Liver (tissue), 9 donors: ENCODE measurements around the gene FBN1. TPM values are rescaled to one million over a fixed set of nuclear protein-coding genes. Genes with fewer than 3 reads are reported as not detected.

Source experiments
- DNase-seq: peaks from one replicate; pipeline ENCODE4 v3.0.0-alpha.2; 2017; ENCODE audit warnings: low spot score
- H3K27ac ChIP-seq, 2 donors: one replicate each; pipeline ENCODE4 v1.7.0; 2013; ENCODE audit warnings: inconsistent platforms in 2 of 2, low read length in 2 of 2, control low read depth in 1 of 2, low read depth in 1 of 2, mild to moderate bottlenecking in 1 of 2
- H3K27me3 ChIP-seq, 4 donors: one replicate each; pipeline versions ENCODE4 v1.6.1 to v1.7.0; 2013; ENCODE audit warnings: low read length in 3 of 4, inconsistent platforms in 1 of 4, mild to moderate bottlenecking in 1 of 4, moderate library complexity in 1 of 4; ENCODE audit not compliant: control insufficient read depth in 4 of 4, insufficient read depth in 4 of 4
- H3K36me3 ChIP-seq, 4 donors: one replicate each; pipeline versions ENCODE4 v1.6.1 to v1.7.0; 2013; ENCODE audit warnings: low read length in 3 of 4, mild to moderate bottlenecking in 3 of 4, low read depth in 1 of 4, moderate library complexity in 1 of 4; ENCODE audit not compliant: control insufficient read depth in 4 of 4, insufficient read depth in 3 of 4
- H3K4me1 ChIP-seq, 4 donors: one replicate each; pipeline versions ENCODE4 v1.6.1 to v1.7.0; 2013; ENCODE audit warnings: low read length in 3 of 4, mild to moderate bottlenecking in 3 of 4, moderate library complexity in 1 of 4; ENCODE audit not compliant: control insufficient read depth in 4 of 4, insufficient read depth in 4 of 4
- H3K4me3 ChIP-seq, 3 donors: one replicate each; pipeline versions ENCODE4 v1.6.1 to v1.7.0; 2013; ENCODE audit warnings: low read length in 3 of 3, control low read depth in 1 of 3, low read depth in 1 of 3, mild to moderate bottlenecking in 1 of 3
- H3K9ac ChIP-seq, 2 donors: one replicate each; pipeline ENCODE4 v1.7.0; 2013; ENCODE audit warnings: low read length in 2 of 2, mild to moderate bottlenecking in 2 of 2, moderate library complexity in 2 of 2, control low read depth in 1 of 2, low read depth in 1 of 2
- H3K9me3 ChIP-seq, 4 donors: one replicate each; pipeline versions ENCODE4 v1.6.1 to v1.7.0; 2013; ENCODE audit warnings: low read length in 3 of 4; ENCODE audit not compliant: control insufficient read depth in 4 of 4
- EGR1 ChIP-seq, 2 donors: IDR thresholded peaks; 2 replicates each; pipeline ENCODE4 v1.6.1; 2016 to 2018; ENCODE audit warnings: antibody characterized with exemption in 2 of 2, low read depth in 2 of 2
- FOXA1 ChIP-seq: IDR thresholded peaks from 2 replicates; pipeline ENCODE4 v1.6.1; 2016; ENCODE audit warnings: antibody characterized with exemption
- FOXA2 ChIP-seq: IDR thresholded peaks from 2 replicates; pipeline ENCODE4 v1.6.1; 2016; ENCODE audit warnings: antibody characterized with exemption
- GABPA ChIP-seq, 2 donors: IDR thresholded peaks in 1 of 2; conservative IDR thresholded peaks in 1 of 2; 2 replicates each; pipeline ENCODE4 v1.6.1; 2016; ENCODE audit warnings: antibody characterized with exemption in 2 of 2, mild to moderate bottlenecking in 1 of 2, moderate library complexity in 1 of 2
- HNF4A ChIP-seq, 2 donors: conservative IDR thresholded peaks; 2 replicates each; pipeline ENCODE4 v1.6.1; 2016; ENCODE audit warnings: antibody characterized with exemption in 2 of 2, mild to moderate bottlenecking in 2 of 2
- HNF4G ChIP-seq: IDR thresholded peaks from 2 replicates; pipeline ENCODE4 v1.6.1; 2016; ENCODE audit warnings: antibody characterized with exemption
- NR2F2 ChIP-seq: IDR thresholded peaks from 2 replicates; pipeline ENCODE4 v1.6.1; 2016; ENCODE audit warnings: antibody characterized with exemption
- RAD21 ChIP-seq, 2 donors: IDR thresholded peaks; 2 replicates each; pipeline ENCODE4 v1.6.1; 2016; ENCODE audit warnings: antibody characterized with exemption in 2 of 2, mild to moderate bottlenecking in 2 of 2
- RXRA ChIP-seq, 2 donors: IDR thresholded peaks; 2 replicates each; pipeline ENCODE4 v1.6.1; 2017 to 2018; ENCODE audit warnings: antibody characterized with exemption in 2 of 2, mild to moderate bottlenecking in 1 of 2
- SP1 ChIP-seq: IDR thresholded peaks from 2 replicates; pipeline ENCODE4 v1.6.1; 2018; ENCODE audit warnings: antibody characterized with exemption, mild to moderate bottlenecking
- TAF1 ChIP-seq: conservative IDR thresholded peaks from 2 replicates; pipeline ENCODE4 v1.6.1; 2016; ENCODE audit warnings: antibody characterized with exemption, mild to moderate bottlenecking
- YY1 ChIP-seq: IDR thresholded peaks from 2 replicates; pipeline ENCODE4 v1.6.1; 2016; ENCODE audit warnings: antibody characterized with exemption, mild to moderate bottlenecking
- WGBS: extraction: QIAGEN DNeasy Blood & Tissue Kit; methylation state at CpG from one replicate; pipeline ENCODE4 v1.1.7; 2013; 5-methylcytosine and 5-hydroxymethylcytosine counted together
- polyA plus RNA-seq, 2 donors: library from polyadenylated mRNA; stranded (reverse) in 1 of 2; unstranded in 1 of 2; fragments of 200-250 nt in 1 of 2; fragments of >200 nt in 1 of 2; fragmentation: Nextera tagmentation in 1 of 2; extraction: Ambion mirVana in 1 of 2; gene quantifications; one replicate each; pipeline versions ENCODE4 v1.2.1 to v1.2.3, GENCODE V29; 2013 to 2015
- total RNA-seq, 2 donors: library from RNA; depleted of rRNA; stranded (reverse); fragments of >200 nt; gene quantifications; one replicate each; pipeline ENCODE4 v1.2.3, GENCODE V29; 2014
- TF ChIP-seq, protein P1 (sequence below): fragments of 150-350 bp; IDR thresholded peaks from 2 replicates; pipeline ENCODE4 v1.5.1; 2017; ENCODE audit warnings: improper control_type of control experiment, low read depth, low read length; ENCODE audit not compliant: missing input control
- TF ChIP-seq, protein P2 (sequence below): IDR thresholded peaks from 2 replicates; pipeline ENCODE4 v1.6.1; 2016; ENCODE audit warnings: antibody characterized with exemption
- TF ChIP-seq, protein P3 (sequence below): IDR thresholded peaks from 2 replicates; pipeline ENCODE4 v1.6.1; 2016; ENCODE audit warnings: antibody characterized with exemption
- TF ChIP-seq, protein P4 (sequence below): IDR thresholded peaks from 2 replicates; pipeline ENCODE4 v1.6.1; 2016; ENCODE audit warnings: antibody characterized with exemption
- donor health status: healthy.
- donor health status: healthy.
- donor health status: healthy.
- donor health status: healthy.
- donor health status: healthy.

FBN1 gene
- total and polyA plus RNA-seq, 4 donors, result 1.3 to 20.1 (median 12.4) TPM

DNA sequence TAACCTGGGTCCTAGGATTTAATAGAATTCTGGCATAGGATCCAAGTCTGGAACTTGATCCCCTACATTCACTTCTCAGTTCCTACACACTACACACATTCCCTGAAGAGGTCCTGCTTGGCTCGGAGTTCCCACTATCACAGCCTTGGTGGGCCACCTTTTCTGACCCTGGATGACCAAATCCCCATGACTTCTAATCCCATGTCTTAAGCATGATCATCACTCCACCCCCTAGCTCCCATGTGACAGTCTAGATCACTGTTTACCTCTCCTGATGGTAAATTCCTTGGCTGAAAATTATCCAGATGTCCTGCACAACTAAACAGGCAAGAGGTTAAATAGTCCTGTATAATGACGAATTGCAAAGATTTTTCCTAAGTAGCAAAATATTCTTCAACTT is 274.0 kb downstream of the FBN1 start:
- DNase-seq, result no peak
- Histone ChIP-seq H3K27ac (no peak overlapping the region), H3K4me3 (no peak overlapping the region), H3K36me3 (no peaks in the 10 kb centered on the region), H3K4me1 (no peaks in the 10 kb centered on the region), H3K9ac (no peak overlapping the region), H3K27me3 (no peaks in the 10 kb centered on the region), H3K9me3 (no peaks in the 10 kb centered on the region)
- WGBS, result 36% methylated on average over 2 of the region's 2 CpGs
- TF ChIP-seq HNF4A (conservative IDR thresholded peaks at IDR 0.05) (no peak), YY1 (no peak), SP1 (no peak), GABPA (IDR thresholded peaks at IDR 0.05 in 1 of 2, conservative IDR thresholded peaks at IDR 0.05 in 1 of 2) (no peak)
- TF ChIP-seq, protein P1, sequence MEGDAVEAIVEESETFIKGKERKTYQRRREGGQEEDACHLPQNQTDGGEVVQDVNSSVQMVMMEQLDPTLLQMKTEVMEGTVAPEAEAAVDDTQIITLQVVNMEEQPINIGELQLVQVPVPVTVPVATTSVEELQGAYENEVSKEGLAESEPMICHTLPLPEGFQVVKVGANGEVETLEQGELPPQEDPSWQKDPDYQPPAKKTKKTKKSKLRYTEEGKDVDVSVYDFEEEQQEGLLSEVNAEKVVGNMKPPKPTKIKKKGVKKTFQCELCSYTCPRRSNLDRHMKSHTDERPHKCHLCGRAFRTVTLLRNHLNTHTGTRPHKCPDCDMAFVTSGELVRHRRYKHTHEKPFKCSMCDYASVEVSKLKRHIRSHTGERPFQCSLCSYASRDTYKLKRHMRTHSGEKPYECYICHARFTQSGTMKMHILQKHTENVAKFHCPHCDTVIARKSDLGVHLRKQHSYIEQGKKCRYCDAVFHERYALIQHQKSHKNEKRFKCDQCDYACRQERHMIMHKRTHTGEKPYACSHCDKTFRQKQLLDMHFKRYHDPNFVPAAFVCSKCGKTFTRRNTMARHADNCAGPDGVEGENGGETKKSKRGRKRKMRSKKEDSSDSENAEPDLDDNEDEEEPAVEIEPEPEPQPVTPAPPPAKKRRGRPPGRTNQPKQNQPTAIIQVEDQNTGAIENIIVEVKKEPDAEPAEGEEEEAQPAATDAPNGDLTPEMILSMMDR, result no peak

DNA sequence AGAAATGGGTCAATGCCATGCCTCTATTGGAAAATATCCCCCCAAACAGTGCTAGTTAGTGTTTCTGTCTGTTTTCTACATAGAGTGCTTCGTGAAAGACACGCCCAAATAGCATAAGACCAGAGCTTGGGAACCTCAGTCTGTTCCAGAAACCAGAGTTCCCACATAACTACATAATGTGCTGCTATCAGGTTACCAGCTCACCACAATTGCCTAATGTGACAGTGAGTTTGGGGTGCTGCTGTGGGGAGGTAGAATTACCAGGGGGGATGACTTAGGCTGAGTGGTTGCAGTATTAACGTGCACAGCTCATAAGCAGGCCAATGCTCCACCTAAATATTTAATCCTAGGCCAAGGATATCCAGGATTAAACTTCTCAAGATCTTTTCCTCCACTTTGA is 275.0 kb downstream of the FBN1 start:
- WGBS, result 86% methylated on average over 3 of the region's 3 CpGs
- H3K4me3 ChIP-seq, result no peak overlapping the region
- H3K27me3 ChIP-seq, result no peaks in the 10 kb centered on the region
- H3K4me1 ChIP-seq, result no peaks in the 10 kb centered on the region
- no peak overlapping the region for H3K9ac ChIP-seq
- H3K9me3 ChIP-seq, result no peaks in the 10 kb centered on the region
- H3K27ac ChIP-seq, result no peak overlapping the region
- TF ChIP-seq TAF1 (no peak), HNF4G (no peak)
- no peaks in the 10 kb centered on the region for H3K36me3 ChIP-seq
- DNase-seq, result no peak

DNA sequence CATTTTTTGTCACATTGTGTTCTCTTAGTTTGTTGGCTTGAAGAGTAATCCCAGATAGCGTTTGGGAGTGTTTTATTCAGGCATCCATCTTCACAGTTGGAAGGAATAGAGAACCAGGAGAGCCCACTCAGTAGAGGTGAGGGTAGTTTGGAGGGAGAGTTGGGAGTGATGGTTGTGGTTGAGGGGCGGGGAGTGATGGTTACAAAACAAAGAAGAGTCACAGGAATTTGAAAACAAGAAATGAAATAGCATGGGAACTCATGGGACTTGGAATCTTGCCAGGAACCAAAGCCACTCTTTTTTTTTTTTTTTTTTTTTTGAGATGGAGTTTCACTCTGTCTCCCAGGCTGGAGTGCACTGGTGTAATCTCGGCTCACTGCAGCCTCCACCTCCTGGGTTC is 278.0 kb downstream of the FBN1 start:
- Histone ChIP-seq H3K27me3 (no peaks in the 10 kb centered on the region), H3K4me1 (no peaks in the 10 kb centered on the region), H3K36me3 (no peaks in the 10 kb centered on the region), H3K4me3 (no peak overlapping the region), H3K27ac (no peak overlapping the region), H3K9me3 (no peaks in the 10 kb centered on the region), H3K9ac (no peak overlapping the region)
- no peak for DNase-seq
- TF ChIP-seq YY1, result no peak
- no peak for TF ChIP-seq HNF4A (conservative IDR thresholded peaks at IDR 0.05)
- TF ChIP-seq, protein P2, sequence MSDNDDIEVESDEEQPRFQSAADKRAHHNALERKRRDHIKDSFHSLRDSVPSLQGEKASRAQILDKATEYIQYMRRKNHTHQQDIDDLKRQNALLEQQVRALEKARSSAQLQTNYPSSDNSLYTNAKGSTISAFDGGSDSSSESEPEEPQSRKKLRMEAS, result no peak
- TF ChIP-seq, protein P3, sequence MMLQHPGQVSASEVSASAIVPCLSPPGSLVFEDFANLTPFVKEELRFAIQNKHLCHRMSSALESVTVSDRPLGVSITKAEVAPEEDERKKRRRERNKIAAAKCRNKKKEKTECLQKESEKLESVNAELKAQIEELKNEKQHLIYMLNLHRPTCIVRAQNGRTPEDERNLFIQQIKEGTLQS, result no peak
- no peak for TF ChIP-seq TAF1
- no peak for TF ChIP-seq RAD21 (IDR thresholded peaks at IDR 0.05)
- no peak for TF ChIP-seq RXRA (IDR thresholded peaks at IDR 0.05)
- no peak for TF ChIP-seq NR2F2
- TF ChIP-seq FOXA1, result no peak
- TF ChIP-seq, protein P4, sequence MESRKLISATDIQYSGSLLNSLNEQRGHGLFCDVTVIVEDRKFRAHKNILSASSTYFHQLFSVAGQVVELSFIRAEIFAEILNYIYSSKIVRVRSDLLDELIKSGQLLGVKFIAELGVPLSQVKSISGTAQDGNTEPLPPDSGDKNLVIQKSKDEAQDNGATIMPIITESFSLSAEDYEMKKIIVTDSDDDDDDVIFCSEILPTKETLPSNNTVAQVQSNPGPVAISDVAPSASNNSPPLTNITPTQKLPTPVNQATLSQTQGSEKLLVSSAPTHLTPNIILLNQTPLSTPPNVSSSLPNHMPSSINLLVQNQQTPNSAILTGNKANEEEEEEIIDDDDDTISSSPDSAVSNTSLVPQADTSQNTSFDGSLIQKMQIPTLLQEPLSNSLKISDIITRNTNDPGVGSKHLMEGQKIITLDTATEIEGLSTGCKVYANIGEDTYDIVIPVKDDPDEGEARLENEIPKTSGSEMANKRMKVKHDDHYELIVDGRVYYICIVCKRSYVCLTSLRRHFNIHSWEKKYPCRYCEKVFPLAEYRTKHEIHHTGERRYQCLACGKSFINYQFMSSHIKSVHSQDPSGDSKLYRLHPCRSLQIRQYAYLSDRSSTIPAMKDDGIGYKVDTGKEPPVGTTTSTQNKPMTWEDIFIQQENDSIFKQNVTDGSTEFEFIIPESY, result no peak
- TF ChIP-seq EGR1 (IDR thresholded peaks at IDR 0.05; ENCODE audit: low read depth in 2 of 2), result no peak
- TF ChIP-seq FOXA2, result no peak
- TF ChIP-seq, protein P1, result no peak
- WGBS, result 77% methylated on average over 3 of the region's 3 CpGs
